Spleen (tissue), 7 donors: ENCODE data around the gene DNAJC27.

Source experiments
- POLR2A ChIP-seq, 3 donors: fragments of 450-650 bp; IDR thresholded peaks; one replicate each; pipeline ENCODE4 v1.5.1; 2017; ENCODE audit warnings: antibody characterized with exemption in 3 of 3, mild to moderate bottlenecking in 1 of 3
- TF ChIP-seq, protein P1 (sequence below), 11 experiments: fragments of 200-600 bp in 7 of 11; fragments of 450-650 bp in 4 of 11; sonication (generic) in 4 of 11; IDR thresholded peaks in 8 of 11; conservative IDR thresholded peaks in 3 of 11; 1 replicate in 7 of 11; 2 replicates in 4 of 11; pipeline versions ENCODE4 v1.4.0 to v1.8.0; 2016 to 2021; ENCODE audit warnings: antibody characterized with exemption in 11 of 11, inconsistent platforms in 4 of 11, mild to moderate bottlenecking in 1 of 11
- donor health status: DM: no; HTN: no; CAD: no; lungs with moderate emphysema.
- donor health status: DM: no; HTN: no; CAD: no.
- donor health status: DM: no; HTN: no; CAD: no.

GRCh38 chr2:24929230-24929629 lies 42.5 kb downstream of the DNAJC27 start:
- no peak for TF ChIP-seq POLR2A (IDR thresholded peaks at IDR 0.05)
- TF ChIP-seq, protein P1, sequence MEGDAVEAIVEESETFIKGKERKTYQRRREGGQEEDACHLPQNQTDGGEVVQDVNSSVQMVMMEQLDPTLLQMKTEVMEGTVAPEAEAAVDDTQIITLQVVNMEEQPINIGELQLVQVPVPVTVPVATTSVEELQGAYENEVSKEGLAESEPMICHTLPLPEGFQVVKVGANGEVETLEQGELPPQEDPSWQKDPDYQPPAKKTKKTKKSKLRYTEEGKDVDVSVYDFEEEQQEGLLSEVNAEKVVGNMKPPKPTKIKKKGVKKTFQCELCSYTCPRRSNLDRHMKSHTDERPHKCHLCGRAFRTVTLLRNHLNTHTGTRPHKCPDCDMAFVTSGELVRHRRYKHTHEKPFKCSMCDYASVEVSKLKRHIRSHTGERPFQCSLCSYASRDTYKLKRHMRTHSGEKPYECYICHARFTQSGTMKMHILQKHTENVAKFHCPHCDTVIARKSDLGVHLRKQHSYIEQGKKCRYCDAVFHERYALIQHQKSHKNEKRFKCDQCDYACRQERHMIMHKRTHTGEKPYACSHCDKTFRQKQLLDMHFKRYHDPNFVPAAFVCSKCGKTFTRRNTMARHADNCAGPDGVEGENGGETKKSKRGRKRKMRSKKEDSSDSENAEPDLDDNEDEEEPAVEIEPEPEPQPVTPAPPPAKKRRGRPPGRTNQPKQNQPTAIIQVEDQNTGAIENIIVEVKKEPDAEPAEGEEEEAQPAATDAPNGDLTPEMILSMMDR (IDR thresholded peaks at IDR 0.05 in 8 of 11, conservative IDR thresholded peaks at IDR 0.05 in 3 of 11) = no peak
